OCI-M2 (cell line): ENCODE data around the gene ADARB2.

ENCODE experiments used
- DNase-seq: peaks from one replicate; lab custom pipeline; 2025; ENCODE audit not compliant: unreplicated experiment; lab: John Stamatoyannopoulos, UW

ADARB2 gene

DNA sequence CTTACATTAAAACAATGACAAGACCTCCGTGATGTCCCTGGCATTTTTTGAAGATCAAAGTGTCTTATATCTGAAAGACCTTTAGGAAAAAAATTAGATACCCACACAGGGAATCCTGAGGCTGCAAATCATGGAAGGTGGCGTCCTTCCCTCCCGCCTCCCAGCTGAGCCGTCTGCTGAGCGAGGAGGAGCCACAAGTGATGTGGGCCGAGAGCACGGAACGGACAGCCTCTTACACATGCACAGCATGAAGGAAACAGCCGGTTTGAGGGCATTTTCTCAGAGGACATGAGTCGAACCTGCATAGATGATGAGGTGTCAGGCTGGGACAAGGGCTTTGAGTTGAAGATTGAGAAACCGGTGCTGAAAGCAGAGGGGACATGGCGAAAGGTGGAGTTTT lies 163.3 kb downstream of the ADARB2 start:
- no peak for DNase-seq

DNA sequence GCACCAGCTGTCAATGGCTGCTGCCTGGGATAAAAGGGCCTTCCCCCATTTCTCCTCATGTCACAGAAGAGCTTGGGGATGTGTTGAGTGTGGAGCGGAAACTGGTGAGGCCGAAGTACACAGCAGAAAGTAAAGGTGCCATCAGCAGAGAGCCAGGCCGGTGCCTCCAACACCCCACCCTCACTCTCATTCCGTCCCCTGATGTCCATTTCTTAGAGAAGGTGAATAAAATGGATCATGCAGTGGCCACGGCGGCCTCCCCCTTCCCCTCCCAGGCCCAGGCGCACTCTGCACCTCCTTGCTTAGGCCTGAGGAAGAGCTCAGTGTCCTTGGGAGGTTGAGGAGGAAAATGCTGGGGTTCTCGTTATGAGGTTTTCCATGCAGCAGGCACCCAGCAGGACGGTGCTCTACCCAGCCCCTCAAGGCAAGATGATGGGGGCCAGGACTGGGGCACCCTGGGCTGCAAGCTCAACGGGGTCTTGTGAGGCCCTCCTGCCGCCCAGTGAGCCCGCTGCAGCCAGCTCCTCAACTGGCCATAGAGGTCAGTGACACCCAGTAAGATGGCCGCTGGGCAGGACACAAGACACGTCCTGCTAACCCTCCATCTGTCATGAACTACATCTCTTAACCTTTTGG lies 163.9 kb downstream of the ADARB2 start:
- DNase-seq: no peak

DNA sequence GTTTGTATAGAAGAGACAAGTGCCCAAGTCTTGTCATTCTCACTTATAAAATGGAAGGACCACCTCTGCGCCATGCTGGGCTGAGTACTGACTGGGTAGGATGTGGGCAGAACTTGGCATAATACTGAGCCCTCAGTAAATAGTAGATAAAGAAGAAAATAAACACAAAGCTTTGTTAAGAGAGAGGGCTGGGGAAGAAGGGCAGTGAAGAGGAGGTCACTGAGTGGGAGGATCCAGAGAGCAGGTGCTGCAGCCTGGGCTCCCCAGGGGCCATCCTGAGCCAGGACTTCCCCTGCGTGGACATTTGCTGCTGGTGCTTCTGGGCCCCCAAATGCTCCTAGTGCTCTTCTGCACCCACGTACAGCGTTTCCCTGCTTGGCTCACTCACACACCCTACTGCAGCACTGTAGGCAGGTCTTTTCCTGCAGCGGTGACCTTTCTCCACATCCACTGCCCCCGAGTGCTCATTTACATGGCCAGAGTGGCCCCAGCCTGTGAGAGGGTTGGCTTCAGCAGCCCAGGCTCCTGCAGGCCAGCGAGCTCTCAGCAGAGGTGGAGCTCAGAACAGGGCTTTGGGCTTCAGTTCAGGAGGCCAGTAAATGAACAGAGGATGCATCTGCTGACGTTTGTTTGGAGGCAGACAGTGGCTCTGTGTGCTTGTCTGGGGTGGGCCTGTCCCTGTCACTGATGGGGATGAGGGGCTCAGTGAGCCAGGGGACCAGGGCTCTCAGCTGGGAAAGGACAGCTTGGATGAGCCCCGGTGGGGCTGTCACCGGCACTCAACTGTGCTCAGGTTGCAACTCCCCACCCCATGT lies 164.6 kb downstream of the ADARB2 start:
- no peak for DNase-seq

DNA sequence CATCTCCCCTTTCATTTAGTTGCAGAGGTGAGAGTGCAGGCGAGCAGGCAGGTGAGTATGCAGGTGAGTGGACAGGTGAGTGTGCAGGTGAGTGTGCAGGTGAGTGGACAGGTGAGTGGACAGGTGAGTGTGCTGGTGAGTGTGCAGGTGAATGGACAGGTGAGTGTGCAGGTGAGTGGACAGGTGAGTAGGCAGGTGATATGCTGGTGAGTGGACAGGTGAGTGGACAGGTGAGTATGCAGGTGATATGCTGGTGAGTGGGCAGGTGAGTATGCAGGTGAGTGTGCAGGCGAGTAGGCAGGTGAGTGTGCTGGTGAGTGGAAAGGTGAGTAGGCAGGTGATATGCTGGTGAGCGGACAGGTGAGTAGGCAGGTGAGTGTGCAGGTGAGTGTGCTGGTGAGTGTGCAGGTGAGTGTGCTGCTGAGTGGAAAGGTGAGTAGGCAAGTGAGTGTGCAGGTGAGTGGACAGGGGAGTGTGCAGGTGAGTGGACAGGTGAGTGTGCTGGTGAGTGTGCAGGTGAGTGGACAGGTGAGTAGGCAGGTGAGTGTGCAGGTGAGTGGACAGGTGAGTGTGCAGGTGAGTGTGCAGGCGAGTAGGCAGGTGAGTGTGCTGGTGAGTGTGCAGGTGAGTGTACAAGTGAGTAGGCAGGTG lies 165.6 kb downstream of the ADARB2 start:
- DNase-seq: no peak

DNA sequence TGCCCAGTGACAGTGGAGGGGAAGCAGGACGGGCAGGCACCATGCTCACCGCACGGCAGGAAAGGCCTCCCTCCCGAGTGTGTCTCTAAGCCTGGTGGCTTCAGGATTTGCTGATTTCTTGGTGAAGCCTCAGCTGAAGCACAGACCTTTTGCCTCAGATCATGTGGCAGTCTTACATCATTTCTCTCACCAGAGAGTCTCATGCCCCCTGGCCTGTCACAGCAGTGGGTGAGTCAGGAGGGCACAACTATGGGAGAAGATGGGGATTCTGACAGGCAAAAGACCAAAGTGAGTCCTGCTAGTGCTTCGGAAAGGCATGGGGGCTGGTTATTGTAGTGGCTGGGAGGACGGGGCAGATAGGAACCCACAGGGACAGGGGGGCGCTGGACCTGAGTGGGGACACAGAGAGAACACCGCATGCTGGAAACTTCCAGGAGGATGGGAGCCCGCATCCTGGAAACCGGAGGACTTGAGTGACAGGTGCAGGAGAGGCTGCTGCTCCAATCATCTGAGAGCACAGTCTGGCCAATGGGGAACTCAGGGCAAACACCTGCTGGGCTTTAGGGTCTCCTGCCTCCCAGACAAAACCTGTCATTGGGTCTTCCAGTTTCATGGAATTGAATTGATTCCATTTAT lies 166.8 kb downstream of the ADARB2 start:
- no peak for DNase-seq

DNA sequence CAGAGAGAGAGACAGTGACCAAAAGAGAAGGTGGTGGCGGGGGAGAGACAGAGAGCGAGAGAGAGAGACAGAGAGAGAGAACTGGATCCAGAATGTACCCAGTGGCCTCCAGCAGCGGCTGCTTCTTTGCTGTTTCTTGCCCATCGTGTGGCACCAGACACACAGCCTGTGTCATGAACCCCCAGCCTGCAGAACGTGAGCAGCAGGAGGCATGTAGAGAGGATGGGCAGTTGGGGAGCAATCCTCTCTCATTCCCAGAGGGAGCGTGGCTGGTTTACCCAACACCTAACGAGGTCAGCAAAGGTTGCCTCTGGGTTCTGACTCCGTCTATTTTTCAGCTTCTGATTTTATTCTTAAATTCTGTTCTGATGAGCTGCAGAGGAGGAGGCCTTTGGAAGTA lies 168.1 kb downstream of the ADARB2 start:
- no peak for DNase-seq

DNA sequence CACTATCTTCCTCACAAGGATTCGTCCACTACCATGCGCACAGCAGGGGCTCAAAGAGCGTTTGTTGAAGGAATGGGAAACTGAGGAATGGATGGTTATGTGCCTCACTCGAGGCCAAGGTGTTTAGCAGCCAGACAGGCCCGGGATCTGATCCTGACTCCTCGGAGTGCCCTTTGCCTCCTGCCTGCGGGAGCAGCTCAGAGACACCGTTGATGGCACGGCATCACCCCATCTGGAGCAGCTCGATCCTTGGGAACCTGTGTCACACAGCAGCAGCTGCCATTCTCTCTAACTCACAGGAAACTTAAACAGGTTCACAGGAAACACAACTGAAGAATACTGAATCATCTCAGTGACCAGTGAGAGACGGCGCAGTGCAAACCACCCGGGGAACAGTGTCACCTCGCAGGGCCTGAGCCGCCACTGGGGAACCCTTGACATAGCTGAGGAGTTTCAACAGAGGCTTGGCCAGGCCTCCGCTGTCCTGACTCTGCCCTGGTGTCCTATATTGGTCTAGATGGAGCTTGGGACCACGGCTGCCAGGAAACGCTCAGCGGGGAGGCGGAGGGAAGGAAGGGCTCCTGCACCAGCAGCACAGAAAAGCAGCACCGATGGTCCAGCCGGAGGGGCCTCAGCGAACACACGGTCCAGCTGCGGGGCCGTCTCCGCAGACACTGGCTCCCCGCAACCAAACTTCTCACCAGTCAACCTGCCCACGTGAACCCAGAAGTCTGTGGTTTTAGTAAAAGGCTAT lies 169.4 kb downstream of the ADARB2 start:
- no peak for DNase-seq

DNA sequence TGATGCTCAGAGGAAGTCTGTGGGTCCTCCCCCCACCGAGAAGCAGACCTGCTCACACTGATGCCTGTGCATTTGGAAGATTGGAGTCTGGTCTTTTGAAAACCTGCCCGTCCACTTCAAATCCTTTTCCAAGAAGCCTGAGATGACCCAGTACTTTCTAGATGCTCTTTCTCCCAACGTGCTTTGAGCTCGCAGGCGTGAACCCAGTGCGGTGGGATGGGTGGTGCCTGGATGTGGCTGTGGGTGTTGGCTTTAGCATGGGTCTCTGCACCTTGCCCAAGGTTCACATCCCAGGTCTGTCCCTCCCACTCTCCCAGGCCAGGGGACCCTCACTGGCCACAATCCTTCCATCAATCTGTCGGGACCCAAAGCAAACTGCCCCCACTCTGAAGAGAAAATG lies 170.2 kb downstream of the ADARB2 start:
- DNase-seq: no peak

DNA sequence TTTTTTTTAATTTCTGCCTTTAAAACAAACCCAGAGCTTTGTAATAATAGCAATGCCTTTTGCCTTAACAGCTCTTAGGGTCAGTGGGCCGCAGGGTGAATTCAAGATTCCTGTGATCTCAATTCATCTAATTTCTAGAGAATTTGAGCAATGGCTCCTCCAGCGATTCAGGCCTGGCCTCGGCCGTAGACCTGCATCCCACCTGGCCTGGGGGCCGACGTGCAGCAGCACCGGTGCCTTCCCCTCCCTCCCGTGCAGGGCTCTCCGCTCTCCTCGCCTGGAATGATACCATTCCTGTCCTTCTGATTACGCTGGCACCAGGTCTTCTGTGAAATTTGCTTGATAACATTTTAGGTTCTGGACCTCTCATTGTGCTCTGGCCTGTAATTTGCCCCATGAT lies 172.5 kb downstream of the ADARB2 start:
- DNase-seq: no peak

DNA sequence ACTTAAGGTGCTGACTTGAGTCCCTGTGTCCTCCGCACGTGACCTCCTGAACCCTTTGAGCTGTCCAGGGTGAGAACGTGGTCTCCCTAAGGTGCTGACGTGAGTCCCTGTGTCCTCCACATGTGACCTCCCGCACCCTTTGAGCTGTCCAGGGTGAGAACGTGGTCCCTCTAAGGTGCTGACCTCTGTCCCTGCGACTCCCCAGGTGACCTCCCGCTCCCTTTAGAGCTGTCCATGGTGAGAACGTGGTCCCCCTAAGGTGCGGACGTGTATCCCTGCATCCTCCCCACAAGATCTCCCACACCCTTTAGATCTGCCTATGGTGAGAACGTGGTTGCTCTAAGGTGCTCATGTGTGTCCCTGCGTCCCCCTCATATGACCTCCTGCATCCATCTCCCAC lies 174.3 kb downstream of the ADARB2 start:
- no peak for DNase-seq

DNA sequence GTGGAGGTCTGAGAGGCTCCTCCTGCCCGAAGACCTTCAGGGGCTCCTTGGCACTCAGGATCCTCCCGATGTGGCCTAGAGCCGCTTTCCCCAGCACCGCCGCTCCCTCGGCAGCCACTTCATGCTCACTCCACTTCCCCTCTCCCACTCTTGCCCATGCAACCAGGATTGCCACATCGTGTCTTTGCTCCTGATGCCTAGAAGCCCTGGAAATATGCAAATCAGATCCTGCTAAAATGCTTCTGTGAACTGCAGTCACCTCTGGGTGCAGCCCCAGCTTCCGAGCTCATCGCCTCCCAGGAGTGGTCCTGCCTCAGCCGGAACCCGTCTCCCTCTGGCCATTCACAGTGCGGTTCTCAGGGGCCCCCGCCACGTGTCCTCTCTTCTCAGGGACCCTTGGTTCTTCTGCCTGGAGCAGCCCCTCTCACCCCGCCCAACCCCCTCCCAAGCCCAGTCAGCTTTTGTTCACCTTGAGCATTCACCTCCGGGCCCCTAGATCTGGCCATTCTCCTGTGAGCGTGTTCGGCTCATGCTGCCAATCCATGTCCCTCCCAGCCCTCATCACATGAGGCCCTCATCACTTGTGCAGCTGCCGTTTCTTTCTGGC lies 175.5 kb downstream of the ADARB2 start:
- no peak for DNase-seq

DNA sequence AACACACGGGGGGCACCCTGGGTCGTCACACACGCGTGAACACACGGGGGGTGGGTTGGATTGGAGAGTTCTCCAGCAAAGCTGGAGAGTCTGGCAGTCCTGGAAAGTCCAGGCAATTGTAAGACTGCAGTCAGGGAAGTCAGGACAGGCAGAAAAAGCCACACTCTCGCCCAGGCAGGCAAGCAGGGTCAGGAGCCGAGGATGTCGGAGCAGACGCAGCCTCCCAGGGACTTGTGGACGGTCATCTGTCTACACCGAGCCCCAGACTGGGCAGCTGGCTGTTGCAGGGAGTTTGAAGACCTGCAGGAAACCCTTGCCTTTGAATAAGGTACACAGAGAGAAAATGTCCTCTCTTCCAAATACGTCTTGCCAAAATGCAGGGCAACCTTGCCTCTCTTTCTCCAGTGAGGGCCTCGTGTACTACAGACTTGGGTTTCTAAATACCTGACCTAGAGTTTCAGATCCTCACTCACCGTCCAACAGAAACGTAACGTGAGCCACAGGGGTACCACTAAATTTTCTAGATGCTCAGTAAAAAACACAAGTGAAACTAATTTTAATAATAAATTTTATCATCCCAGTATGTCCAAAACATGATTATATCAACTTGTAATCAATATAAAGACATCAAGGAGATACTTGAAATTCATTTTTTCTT lies 176.7 kb downstream of the ADARB2 start:
- no peak for DNase-seq

DNA sequence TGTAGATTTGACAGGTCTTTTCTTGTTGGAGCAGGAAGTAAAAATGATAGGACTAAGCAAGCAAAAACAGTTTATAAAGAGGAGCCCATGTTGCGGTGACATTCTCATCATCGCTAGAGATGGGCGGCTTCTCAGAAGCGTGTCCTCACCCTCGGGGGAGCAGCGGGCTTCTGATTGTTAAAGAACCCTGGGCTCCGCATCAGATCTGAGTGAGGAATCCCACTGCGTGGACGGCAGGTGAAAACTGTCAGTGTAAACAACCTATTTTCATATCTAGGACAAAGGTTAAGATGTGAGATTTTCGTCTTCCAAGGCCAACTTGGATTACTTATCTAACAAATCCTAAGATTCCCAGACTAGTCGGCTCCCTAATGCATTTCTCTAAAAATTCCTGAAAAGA lies 177.6 kb downstream of the ADARB2 start:
- no peak for DNase-seq

DNA sequence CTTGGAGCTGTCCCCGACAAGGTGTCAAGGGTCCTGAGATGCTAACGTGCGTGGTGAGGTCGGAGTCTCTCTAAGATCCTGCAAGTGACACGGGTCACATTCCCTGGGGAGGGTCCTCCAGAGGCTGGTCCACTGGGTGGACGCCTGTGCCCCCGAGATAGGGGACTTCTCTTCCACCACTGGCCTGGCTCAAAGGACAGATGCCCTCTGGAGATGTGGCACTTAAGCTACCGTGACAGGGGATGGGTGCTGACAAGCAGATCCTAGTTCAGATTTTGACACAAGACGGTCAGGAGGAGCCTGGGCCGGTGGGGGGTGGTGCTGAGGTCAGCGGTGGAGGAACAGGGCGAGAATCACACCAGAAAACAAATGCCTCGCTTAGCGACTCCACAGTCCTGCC lies 178.0 kb downstream of the ADARB2 start:
- no peak for DNase-seq

DNA sequence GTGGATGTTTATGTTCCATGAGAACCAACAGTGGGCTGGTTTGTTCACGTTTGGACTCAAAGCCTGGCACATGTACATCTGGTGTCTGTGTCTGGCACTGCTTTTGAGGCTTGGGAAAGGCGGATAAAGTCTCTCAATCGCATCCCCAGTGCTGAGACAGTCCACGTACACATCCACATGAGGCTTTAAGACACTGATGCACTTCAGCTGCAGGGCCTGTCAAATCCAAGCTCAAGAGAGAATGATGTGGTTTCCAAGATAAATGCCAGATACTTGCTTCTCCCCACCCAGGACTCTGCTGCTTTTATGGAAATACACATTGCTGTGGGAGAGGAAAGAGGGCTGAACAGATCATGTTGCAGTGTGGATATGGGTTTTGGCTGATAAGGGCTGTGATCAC lies 178.4 kb downstream of the ADARB2 start:
- DNase-seq: no peak

DNA sequence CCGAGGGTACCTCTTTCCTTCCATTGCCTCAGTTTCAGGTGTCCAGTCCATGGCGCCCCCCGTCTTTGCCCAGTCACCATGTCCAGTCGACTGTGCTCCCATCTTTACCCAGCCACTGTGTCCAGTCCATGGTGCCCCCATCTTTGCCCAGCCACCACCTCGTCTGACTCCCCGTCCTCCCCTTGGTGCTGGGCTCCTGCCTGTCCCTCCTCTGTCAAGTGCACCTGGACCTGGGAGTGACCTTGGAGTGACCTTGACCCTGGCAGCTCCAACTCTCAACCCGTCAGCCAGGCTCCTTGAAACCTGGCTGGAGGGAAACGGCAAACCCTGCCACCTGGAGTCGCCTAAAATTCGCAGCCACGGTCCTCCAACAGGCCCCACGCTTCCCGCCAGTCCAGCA lies 180.2 kb downstream of the ADARB2 start:
- DNase-seq: no peak

DNA sequence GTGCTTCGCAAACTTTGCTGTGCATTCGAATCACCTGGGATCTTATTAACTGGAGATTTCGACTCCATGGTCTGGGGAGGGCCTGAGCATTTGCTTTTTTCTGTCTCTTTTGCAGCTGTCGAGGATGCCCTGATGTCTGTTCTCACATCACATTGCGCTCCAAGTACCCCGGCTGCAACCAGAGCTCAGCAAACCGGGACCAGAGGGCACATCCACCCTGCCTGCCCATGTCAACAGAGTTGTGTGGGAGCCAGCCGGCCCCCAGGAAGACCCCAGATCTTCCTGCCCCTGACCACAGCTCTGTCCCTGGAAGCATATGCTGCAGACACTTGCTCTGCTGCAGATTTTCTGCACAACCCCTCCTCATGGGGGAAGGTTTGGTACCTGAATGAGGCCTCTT lies 180.8 kb downstream of the ADARB2 start:
- DNase-seq: no peak

DNA sequence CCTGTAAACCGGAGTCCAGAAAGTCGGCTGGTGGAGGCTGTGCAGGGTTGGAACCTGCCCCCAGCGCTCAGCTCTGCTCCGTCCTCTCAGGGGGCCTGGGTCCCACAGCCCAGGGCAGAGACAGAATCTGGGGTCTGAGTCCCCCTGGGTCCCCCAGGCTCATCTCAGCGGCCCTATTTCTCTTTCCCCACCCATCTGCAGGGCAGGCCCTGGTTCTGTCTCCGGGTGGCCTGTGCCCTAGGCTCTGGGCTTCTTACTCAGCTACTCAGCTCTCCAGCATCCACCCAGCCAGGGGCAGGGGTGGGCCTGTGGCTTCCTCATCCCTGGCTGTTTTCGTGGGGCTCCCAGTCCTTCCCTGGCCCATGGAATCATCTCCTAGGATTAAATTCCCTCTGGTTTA lies 183.4 kb downstream of the ADARB2 start:
- DNase-seq: no peak

DNA sequence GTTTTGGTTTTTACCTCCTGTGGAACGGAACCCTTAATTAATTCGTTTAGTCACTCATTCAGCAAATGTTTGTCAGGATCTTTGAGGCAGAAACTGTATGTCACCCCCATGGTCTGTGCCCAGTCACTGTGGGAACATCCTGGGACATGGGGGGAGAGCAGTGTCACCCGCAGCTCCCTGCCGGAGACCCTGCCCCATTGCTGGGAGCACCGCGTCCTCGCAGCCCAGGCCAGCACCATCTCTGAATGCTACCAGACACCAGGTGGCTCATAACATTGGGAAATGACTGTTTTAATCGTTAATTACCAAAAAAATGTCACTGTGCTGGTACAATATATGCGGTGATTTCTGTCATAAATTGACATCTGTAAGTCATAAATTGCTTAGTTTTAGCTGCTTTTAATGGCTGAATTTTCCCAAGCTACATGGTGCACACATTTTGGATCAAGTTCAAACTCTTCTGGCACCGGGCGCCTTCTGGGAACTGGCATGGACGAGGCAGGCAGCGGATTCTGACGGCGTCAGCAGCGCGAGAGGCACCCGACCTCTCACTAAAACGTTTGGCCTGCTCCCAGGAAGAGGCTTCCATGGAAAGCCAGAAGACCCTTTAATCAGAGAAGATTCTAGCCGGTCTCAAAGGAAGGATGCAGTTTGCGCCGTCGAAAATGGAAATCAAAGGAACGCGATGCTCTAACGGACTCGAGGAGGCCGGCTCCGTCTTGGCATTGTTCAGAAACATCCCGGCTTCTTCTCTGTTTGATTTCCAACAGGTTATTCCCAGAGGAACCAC lies 184.2 kb downstream of the ADARB2 start:
- DNase-seq: no peak
